ENCODE data around the gene ABCC6. TPM values are rescaled to one million over a fixed set of nuclear protein-coding genes. Genes with fewer than 3 reads are reported as not detected.
"Not testable (repeated sequence)": the region's sequence is repeated elsewhere in the genome, so short reads cannot be mapped to it uniquely, and the experiment has no call there.

Gene ABCC6
- total RNA-seq, 6 experiments from 2014 or later = 54.9 to 115 (median 97.1) TPM

DNA sequence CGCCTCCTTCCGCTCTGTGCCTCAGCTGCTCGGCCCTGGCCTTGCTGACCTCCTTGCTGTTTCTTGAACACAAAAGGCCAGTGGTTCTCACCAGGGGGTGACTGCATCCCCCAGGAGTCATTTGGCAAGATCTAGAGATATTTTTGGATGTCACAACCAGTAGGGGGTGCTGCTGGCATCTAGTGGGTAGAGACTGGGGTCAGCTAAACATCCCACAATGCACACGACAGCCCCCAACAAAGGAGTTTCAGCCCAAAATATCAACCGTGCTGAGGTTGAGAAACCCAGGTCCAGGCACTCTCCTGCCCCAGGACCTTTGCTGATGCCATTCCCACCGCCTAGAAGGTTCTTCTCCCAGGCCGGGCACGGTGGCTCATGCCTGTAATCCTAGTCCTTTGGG lies 39.7 kb downstream of the ABCC6 start:
- DNase-seq = no peak
- Histone ChIP-seq H3K4me3 (no peak overlapping the region), H3K27ac (no peak overlapping the region), H3K9me3 (no peaks in the 10 kb centered on the region), H3K36me3 (peaks cover 0 to 92% (median 32%) of the 10 kb centered on the region in 4 donors), H3K27me3 (no peaks in the 10 kb centered on the region), H3K4me1 (no peaks in the 10 kb centered on the region)
- intact Hi-C loops (cut with DNase I) = no loop called here
- TF ChIP-seq, protein P1, sequence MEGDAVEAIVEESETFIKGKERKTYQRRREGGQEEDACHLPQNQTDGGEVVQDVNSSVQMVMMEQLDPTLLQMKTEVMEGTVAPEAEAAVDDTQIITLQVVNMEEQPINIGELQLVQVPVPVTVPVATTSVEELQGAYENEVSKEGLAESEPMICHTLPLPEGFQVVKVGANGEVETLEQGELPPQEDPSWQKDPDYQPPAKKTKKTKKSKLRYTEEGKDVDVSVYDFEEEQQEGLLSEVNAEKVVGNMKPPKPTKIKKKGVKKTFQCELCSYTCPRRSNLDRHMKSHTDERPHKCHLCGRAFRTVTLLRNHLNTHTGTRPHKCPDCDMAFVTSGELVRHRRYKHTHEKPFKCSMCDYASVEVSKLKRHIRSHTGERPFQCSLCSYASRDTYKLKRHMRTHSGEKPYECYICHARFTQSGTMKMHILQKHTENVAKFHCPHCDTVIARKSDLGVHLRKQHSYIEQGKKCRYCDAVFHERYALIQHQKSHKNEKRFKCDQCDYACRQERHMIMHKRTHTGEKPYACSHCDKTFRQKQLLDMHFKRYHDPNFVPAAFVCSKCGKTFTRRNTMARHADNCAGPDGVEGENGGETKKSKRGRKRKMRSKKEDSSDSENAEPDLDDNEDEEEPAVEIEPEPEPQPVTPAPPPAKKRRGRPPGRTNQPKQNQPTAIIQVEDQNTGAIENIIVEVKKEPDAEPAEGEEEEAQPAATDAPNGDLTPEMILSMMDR (IDR thresholded peaks at IDR 0.05) = peak in 1 of 4 donors; percentile 11
- no peak for TF ChIP-seq POLR2A (IDR thresholded peaks at IDR 0.05)
- ATAC-seq = no peak
- WGBS (ENCODE audit: insufficient coverage, low coverage, low lambda C conversion rate, missing lambda C conversion rate) = 74% methylated on average over 5 of the region's 8 CpGs

DNA sequence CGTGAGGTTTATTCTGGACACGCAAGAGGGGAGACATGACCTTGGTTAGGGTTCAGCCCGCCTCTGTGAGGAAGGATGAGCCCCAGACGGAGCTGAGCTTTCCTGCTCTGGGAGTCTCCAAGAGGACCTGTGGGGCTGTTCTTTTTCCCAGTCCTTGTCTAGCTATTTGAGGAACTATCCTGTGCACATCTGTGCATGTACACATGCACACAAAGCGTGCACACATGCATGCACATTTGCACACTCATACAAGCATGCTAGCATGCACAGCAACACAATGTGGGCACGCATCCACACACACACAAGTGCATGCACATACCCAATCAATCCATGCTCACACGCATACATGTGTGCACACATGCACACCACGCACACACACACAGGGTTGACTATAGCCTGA lies 40.4 kb downstream of the ABCC6 start:
- Histone ChIP-seq H3K36me3 (peaks cover 0 to 92% (median 34%) of the 10 kb centered on the region in 4 donors), H3K9me3 (no peaks in the 10 kb centered on the region), H3K27ac (no peak overlapping the region), H3K4me3 (no peak overlapping the region), H3K27me3 (no peaks in the 10 kb centered on the region), H3K4me1 (no peaks in the 10 kb centered on the region)
- 92% methylated on average over 2 of the region's 8 CpGs for WGBS (ENCODE audit: insufficient coverage, low coverage, low lambda C conversion rate, missing lambda C conversion rate)
- DNase-seq = no peak
- no peak for ATAC-seq
- intact Hi-C loops (cut with DNase I) = no loop called here
- TF ChIP-seq, protein P1 (IDR thresholded peaks at IDR 0.05) = no peak
- no peak for TF ChIP-seq POLR2A (IDR thresholded peaks at IDR 0.05)

GRCh38 chr16:16181748-16182147 lies 41.5 kb downstream of the ABCC6 start:
- H3K36me3 ChIP-seq = peaks cover 0 to 91% (median 35%) of the 10 kb centered on the region in 4 donors
- H3K4me1 ChIP-seq; H3K9me3 ChIP-seq; H3K4me3 ChIP-seq; intact Hi-C loops (cut with DNase I); DNase-seq; H3K27ac ChIP-seq; ATAC-seq; H3K27me3 ChIP-seq: not testable (repeated sequence)
- WGBS (ENCODE audit: insufficient coverage, low coverage, low lambda C conversion rate, missing lambda C conversion rate) = 65% methylated on average over 3 of the region's 3 CpGs

DNA sequence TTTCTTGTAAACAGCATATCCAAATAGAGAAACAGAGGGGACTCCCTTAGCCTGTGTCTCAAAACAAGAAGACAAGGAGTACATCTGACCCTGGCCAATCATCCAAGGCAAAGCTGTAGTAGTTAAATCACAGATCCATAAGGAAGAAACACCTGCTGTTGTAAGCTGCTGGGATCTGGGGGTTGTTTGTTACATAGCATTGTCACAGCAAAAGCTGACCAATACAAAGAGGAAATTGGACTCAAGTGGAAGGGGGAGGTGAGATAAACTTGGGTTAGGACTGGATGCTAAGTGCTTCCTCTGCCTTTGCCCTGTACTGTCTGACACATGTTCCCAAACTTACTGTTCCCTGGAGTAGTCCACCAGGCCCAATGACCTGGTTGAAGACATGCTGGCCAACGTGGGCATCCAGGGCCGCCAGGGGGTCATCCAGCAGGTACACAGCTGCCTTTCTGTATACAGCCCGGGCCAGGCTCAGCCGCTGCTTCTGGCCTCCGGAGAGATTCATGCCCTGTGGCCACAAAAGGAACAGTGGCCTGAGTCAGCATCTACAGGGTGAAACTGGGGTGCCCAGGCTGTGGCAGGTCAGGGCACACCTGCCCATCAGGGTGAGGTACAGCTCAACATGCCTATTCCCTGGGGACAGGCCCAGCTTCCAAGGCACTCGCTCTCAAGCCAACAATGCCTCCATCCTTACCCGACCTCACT lies 44.7 kb downstream of the ABCC6 start:
- no peak overlapping the region for H3K4me3 ChIP-seq
- no peak for DNase-seq
- H3K36me3 ChIP-seq = peaks cover 0 to 83% (median 35%) of the 10 kb centered on the region in 4 donors
- H3K9me3 ChIP-seq = no peaks in the 10 kb centered on the region
- no peak overlapping the region for H3K27ac ChIP-seq
- H3K4me1 ChIP-seq = no peaks in the 10 kb centered on the region
- ATAC-seq = no peak
- TF ChIP-seq, protein P1 (IDR thresholded peaks at IDR 0.05) = no peak
- TF ChIP-seq POLR2A (IDR thresholded peaks at IDR 0.05) = no peak
- H3K27me3 ChIP-seq = no peaks in the 10 kb centered on the region
- WGBS (ENCODE audit: insufficient coverage, low coverage, low lambda C conversion rate, missing lambda C conversion rate) = no CpG with 5 or more reads among the region's 7 CpGs
- intact Hi-C loops (cut with DNase I) = no loop called here

- no peak for ATAC-seq
- DNase-seq = no peak
- Histone ChIP-seq H3K36me3 (peaks cover 0 to 82% (median 40%) of the 10 kb centered on the region in 4 donors), H3K27ac (no peak overlapping the region), H3K9me3 (no peaks in the 10 kb centered on the region), H3K4me1 (no peaks in the 10 kb centered on the region), H3K4me3 (no peak overlapping the region), H3K27me3 (no peaks in the 10 kb centered on the region)
- intact Hi-C loops (cut with DNase I) = no loop called here
- TF ChIP-seq POLR2A (IDR thresholded peaks at IDR 0.05) = no peak
- TF ChIP-seq, protein P1 (IDR thresholded peaks at IDR 0.05) = no peak
Observed at GRCh38 chr16:16176328-16176727, 47.0 kb downstream of the ABCC6 start.
